ENCODE measurements around the gene CPA2. TPM values are rescaled to one million over a fixed set of nuclear protein-coding genes. Genes with fewer than 3 reads are reported as not detected.

Gene CPA2
- total and polyA plus RNA-seq, 9 donors = 0.05 to 3.6 (median 0.80) TPM; not detected in 4

- no peaks in the 10 kb centered on the region for H3K4me1 ChIP-seq (ENCODE audit: insufficient read depth)
- no peak overlapping the region for H3K27ac ChIP-seq
- H3K9me3 ChIP-seq = no peaks in the 10 kb centered on the region
- H3K27me3 ChIP-seq = no peaks in the 10 kb centered on the region
- no peaks in the 10 kb centered on the region for H3K36me3 ChIP-seq
- no peak overlapping the region for H3K4me3 ChIP-seq
- TF ChIP-seq CTCF (IDR thresholded peaks at IDR 0.05) = no peak
- TF ChIP-seq POLR2A (IDR thresholded peaks at IDR 0.05) = no peak
- no peak for TF ChIP-seq EP300 (IDR thresholded peaks at IDR 0.05)
- intact Hi-C loops (cut with DNase I) = no loop called here
- no peak for DNase-seq
- WGBS, 3 donors = 84 to 90% (median 89%) methylated on average over 7 of the region's 7 CpGs
Observed at GRCh38 chr7:130299866-130300265, 33.2 kb downstream of the CPA2 start.

GRCh38 chr7:130301501-130302020 is 34.9 kb downstream of the CPA2 start:
- Histone ChIP-seq H3K36me3 (no peaks in the 10 kb centered on the region), H3K27me3 (no peaks in the 10 kb centered on the region), H3K4me1 (ENCODE audit: insufficient read depth) (no peaks in the 10 kb centered on the region), H3K27ac (no peak overlapping the region), H3K4me3 (no peak overlapping the region), H3K9me3 (no peaks in the 10 kb centered on the region)
- intact Hi-C loops (cut with DNase I) = no loop called here
- WGBS, 3 donors = 49 to 59% (median 55%) methylated on average over 8 of the region's 8 CpGs
- TF ChIP-seq CTCF (IDR thresholded peaks at IDR 0.05) (no peak), POLR2A (IDR thresholded peaks at IDR 0.05) (no peak), EP300 (IDR thresholded peaks at IDR 0.05) (no peak)
- no peak for DNase-seq

- no peaks in the 10 kb centered on the region for H3K9me3 ChIP-seq
- H3K4me3 ChIP-seq = no peak overlapping the region
- H3K27me3 ChIP-seq = no peaks in the 10 kb centered on the region
- no peaks in the 10 kb centered on the region for H3K4me1 ChIP-seq (ENCODE audit: insufficient read depth)
- no peak for DNase-seq
- H3K36me3 ChIP-seq = no peaks in the 10 kb centered on the region
- no peak overlapping the region for H3K27ac ChIP-seq
- intact Hi-C loops (cut with DNase I) = no loop called here
- TF ChIP-seq POLR2A (IDR thresholded peaks at IDR 0.05) = no peak
- TF ChIP-seq EP300 (IDR thresholded peaks at IDR 0.05) = no peak
- no peak for TF ChIP-seq CTCF (IDR thresholded peaks at IDR 0.05)
Observed at GRCh38 chr7:130302649-130303048, 36.0 kb downstream of the CPA2 start.

- TF ChIP-seq EP300 (IDR thresholded peaks at IDR 0.05) = no peak
- no peak for TF ChIP-seq POLR2A (IDR thresholded peaks at IDR 0.05)
- no peak for TF ChIP-seq CTCF (IDR thresholded peaks at IDR 0.05)
- no peaks in the 10 kb centered on the region for H3K36me3 ChIP-seq
- H3K27me3 ChIP-seq = no peaks in the 10 kb centered on the region
- H3K9me3 ChIP-seq = no peaks in the 10 kb centered on the region
- no peak overlapping the region for H3K4me3 ChIP-seq
- intact Hi-C loops (cut with DNase I) = no loop called here
- WGBS, 3 donors = 14 to 47% (median 17%) methylated on average over 2 of the region's 2 CpGs
- no peak for DNase-seq
- no peaks in the 10 kb centered on the region for H3K4me1 ChIP-seq (ENCODE audit: insufficient read depth)
- no peak overlapping the region for H3K27ac ChIP-seq
Observed at GRCh38 chr7:130303127-130303526, 36.5 kb downstream of the CPA2 start.
